Adrenal gland (tissue), 12 donors: ENCODE results near the gene MDP1. TPM values are rescaled to one million over a fixed set of nuclear protein-coding genes. Genes with fewer than 3 reads are reported as not detected.

Experiments
- DNase-seq, 7 donors: peaks; one replicate each; pipeline ENCODE4 v3.0.0-alpha.2; 2019 to 2020
- H3K27ac ChIP-seq, 5 donors: fragments of 200-600 bp; sonication (generic) in 4 of 5; 1 replicate in 3 of 5; 2 replicates in 2 of 5; pipeline versions ENCODE4 v1.5.1 to v1.8.0; 2016 to 2020; ENCODE audit warnings: mild to moderate bottlenecking in 1 of 5
- H3K27me3 ChIP-seq: fragments of 200-600 bp; 2 replicates; pipeline ENCODE4 v1.8.0; 2021
- H3K36me3 ChIP-seq, 2 donors: fragments of 200-600 bp; replicated peaks in 1 of 2; 1 replicate in 1 of 2; 2 replicates in 1 of 2; pipeline versions ENCODE4 v1.5.1 to v1.8.0; 2018 to 2022
- H3K4me1 ChIP-seq, 2 donors: fragments of 200-600 bp; replicated peaks in 1 of 2; 1 replicate in 1 of 2; 2 replicates in 1 of 2; pipeline versions ENCODE4 v1.5.1 to v1.8.0; 2018 to 2021
- H3K4me3 ChIP-seq, 4 donors: fragments of 200-600 bp; sonication (generic) in 3 of 4; one replicate each; pipeline ENCODE4 v1.5.1; 2016 to 2018
- H3K9me3 ChIP-seq, 3 donors: fragments of 200-600 bp; sonication (generic) in 1 of 3; replicated peaks in 1 of 3; 1 replicate in 2 of 3; 2 replicates in 1 of 3; pipeline versions ENCODE4 v1.5.1 to v1.8.0; 2016 to 2021
- CTCF ChIP-seq, 6 experiments: fragments of 450-650 bp in 4 of 6; fragments of 200-600 bp in 2 of 6; sonication (generic) in 1 of 6; IDR thresholded peaks; 1 replicate in 5 of 6; 2 replicates in 1 of 6; pipeline versions ENCODE4 v1.5.1 to v1.8.0; 2016 to 2021; ENCODE audit warnings: antibody characterized with exemption in 6 of 6, mild to moderate bottlenecking in 2 of 6, moderate library complexity in 1 of 6
- POLR2A ChIP-seq, 2 donors: fragments of 450-650 bp; IDR thresholded peaks; one replicate each; pipeline ENCODE4 v1.6.1; 2017; ENCODE audit warnings: antibody characterized with exemption in 2 of 2, mild to moderate bottlenecking in 2 of 2, moderate library complexity in 1 of 2
- WGBS, 4 donors: extraction: QIAGEN DNeasy Blood & Tissue Kit in 2 of 4; methylation state at CpG; one replicate each; pipeline versions ENCODE4 v1.1.5 to v1.1.7; 2013 to 2017; 5-methylcytosine and 5-hydroxymethylcytosine counted together
- intact Hi-C, 2 donors: fragments of 100-400 bp; cut with DNase I; formaldehyde crosslinking; loops; one replicate each; pipeline versions ENCODE4 v1.14.1 to v1.15.0; 2022 to 2023
- polyA plus RNA-seq, 3 donors: library from polyadenylated mRNA; stranded (reverse); fragments of 200-250 nt in 2 of 3; fragments of 350-450 nt in 1 of 3; fragmentation: Illumina TruSeq in 1 of 3; extraction: RNeasy Lipid Tissue Mini Kit (QIAGEN cat#74804) in 1 of 3; gene quantifications; one replicate each; pipeline ENCODE4 v1.2.3, GENCODE V29; 2013 to 2014
- total RNA-seq, 9 donors: library from RNA; depleted of rRNA in 4 of 9; stranded (reverse); fragments of >200 nt in 4 of 9; fragments of 120-200 nt in 1 of 9; fragmentation: NEBNext Ultra II Directional in 1 of 9; extraction: Animal tissue kit (Norgen Biotek cat#: 25700) in 1 of 9; gene quantifications; one replicate each; pipeline versions ENCODE4 v1.1.0 to v1.2.4, GENCODE V29; 2013 to 2023
- donor health status: healthy with polysubstance abuse.
- donor health status: Bipolar disorder and iron deficiency.
- donor health status: DM: yes; HTN: yes; CAD: no.
- donor health status: DM: no; HTN: no; CAD: no.
- donor health status: DM: no; HTN: no; CAD: no.
- donor health status: DM: yes; HTN: yes; CAD: no.

MDP1 gene
- total and polyA plus RNA-seq, 12 donors: 20.3 to 53.7 (median 33.6) TPM

- peak; percentile 57 to 81 (median 74) for DNase-seq
- intact Hi-C loops: no loop called here
- no peaks in the 10 kb centered on the region for H3K27me3 ChIP-seq
- H3K36me3 ChIP-seq: peaks cover 0 to 86% of the 10 kb centered on the region in 2 donors
- H3K9me3 ChIP-seq: no peaks in the 10 kb centered on the region
- no peak overlapping the region for H3K4me3 ChIP-seq
- peak overlapping the region; percentile 59 to 92 (median 89) for H3K27ac ChIP-seq
- peaks cover 13 to 23% of the 10 kb centered on the region in 2 donors for H3K4me1 ChIP-seq
- TF ChIP-seq POLR2A (IDR thresholded peaks at IDR 0.05): peak in 1 of 2 donors; percentile 53
- TF ChIP-seq CTCF (IDR thresholded peaks at IDR 0.05): no peak
- WGBS, 4 donors: 44 to 54% (median 50%) methylated on average over 12 to 18 of the region's 18 CpGs
Measured at GRCh38 chr14:24179961-24180796, 35.7 kb downstream of the MDP1 start.

- no peaks in the 10 kb centered on the region for H3K9me3 ChIP-seq
- TF ChIP-seq CTCF (IDR thresholded peaks at IDR 0.05) (no peak), POLR2A (IDR thresholded peaks at IDR 0.05) (no peak)
- H3K36me3 ChIP-seq: peaks cover 0 to 79% of the 10 kb centered on the region in 2 donors
- peaks cover 13 to 23% of the 10 kb centered on the region in 2 donors for H3K4me1 ChIP-seq
- H3K27me3 ChIP-seq: no peaks in the 10 kb centered on the region
- H3K27ac ChIP-seq: peak overlapping the region; percentile 59 to 92 (median 89)
- WGBS, 4 donors: 81 to 83% (median 83%) methylated on average over 7 to 14 of the region's 14 CpGs
- H3K4me3 ChIP-seq: no peak overlapping the region
- intact Hi-C loops: no loop called here
- DNase-seq: no peak
Measured at GRCh38 chr14:24179294-24179960, 36.4 kb downstream of the MDP1 start.

GRCh38 chr14:24178399-24179178 lies 37.3 kb downstream of the MDP1 start:
- Histone ChIP-seq H3K36me3 (peaks cover 0 to 70% of the 10 kb centered on the region in 2 donors), H3K4me3 (no peak overlapping the region), H3K27me3 (no peaks in the 10 kb centered on the region), H3K4me1 (peaks cover 13 to 23% of the 10 kb centered on the region in 2 donors), H3K9me3 (no peaks in the 10 kb centered on the region), H3K27ac (peak overlapping the region in 3 of 5 donors; percentile 89 to 92 (median 91))
- intact Hi-C loops: no loop called here
- 80 to 97% (median 93%) methylated on average over 8 to 12 of the region's 12 CpGs for WGBS, 4 donors
- no peak for DNase-seq
- no peak for TF ChIP-seq POLR2A (IDR thresholded peaks at IDR 0.05)

- TF ChIP-seq CTCF (IDR thresholded peaks at IDR 0.05) (no peak), POLR2A (IDR thresholded peaks at IDR 0.05) (no peak)
- WGBS, 4 donors: 88 to 98% (median 93%) methylated on average over 6 to 14 of the region's 14 CpGs
- Histone ChIP-seq H3K4me1 (peaks cover 13 to 23% of the 10 kb centered on the region in 2 donors), H3K9me3 (no peaks in the 10 kb centered on the region), H3K36me3 (peaks cover 0 to 63% of the 10 kb centered on the region in 2 donors), H3K4me3 (no peak overlapping the region), H3K27me3 (no peaks in the 10 kb centered on the region), H3K27ac (no peak overlapping the region)
- intact Hi-C loops: no loop called here
- DNase-seq: no peak
Measured at GRCh38 chr14:24177891-24178290, 38.0 kb downstream of the MDP1 start.
